Measurements from ENCODE around the gene ZNF331. TPM values are rescaled to one million over a fixed set of nuclear protein-coding genes. Genes with fewer than 3 reads are reported as not detected.

The ZNF331 gene
- total and polyA plus RNA-seq, 2 experiments from 2014 or later = 12.3 to 15.6 TPM

DNA sequence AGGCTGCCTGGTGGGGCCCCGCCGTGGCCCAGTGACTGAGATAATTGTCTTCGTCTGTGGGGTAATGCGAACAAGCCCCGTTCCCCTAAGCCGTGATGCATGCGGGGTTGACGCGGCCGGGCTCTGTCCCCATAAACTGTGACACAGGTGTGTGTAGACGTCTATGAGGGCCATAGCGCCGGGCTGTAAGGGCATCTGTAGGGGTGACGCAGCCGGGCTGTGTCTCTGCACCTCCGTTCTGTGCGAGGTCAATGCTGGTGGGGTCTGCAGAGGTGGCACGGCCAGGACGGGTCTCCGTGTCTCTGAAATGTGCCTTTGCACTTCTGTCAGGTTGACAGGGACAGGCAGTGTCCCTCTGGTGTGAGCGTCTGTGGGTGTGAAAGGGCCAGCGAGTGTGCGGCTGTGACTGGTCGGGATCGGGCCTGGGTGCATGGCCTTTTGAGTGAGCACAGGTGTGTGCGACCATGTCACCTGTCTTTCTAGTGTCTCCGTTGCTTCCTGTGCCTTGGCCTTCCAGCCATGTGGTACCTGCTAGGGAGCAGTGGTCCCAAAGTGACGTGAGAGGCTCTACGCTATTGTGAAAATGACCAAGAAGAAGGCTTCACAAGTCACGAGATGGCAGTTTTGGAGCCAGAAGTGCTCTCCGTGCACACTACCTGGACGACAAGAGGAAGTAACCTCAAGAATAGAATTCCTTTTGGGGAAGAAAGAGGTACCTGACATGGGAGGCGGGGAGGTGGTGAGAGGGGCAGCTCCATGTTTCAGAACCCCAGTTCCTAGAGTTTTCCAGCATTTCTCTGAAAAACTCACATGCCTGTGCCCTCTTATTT is 16.4 kb upstream of the ZNF331 start:
- Histone ChIP-seq H3K4me1 (ENCODE audit: insufficient read depth) (peaks cover 5% of the 10 kb centered on the region), H3K9me3 (ENCODE audit: low read depth) (no peaks in the 10 kb centered on the region), H3K27ac (no peak overlapping the region), H3K79me2 (no peaks in the 10 kb centered on the region), H4K20me1 (ENCODE audit: insufficient read depth, poor library complexity, severe bottlenecking) (no peaks in the 10 kb centered on the region), H3K9me2 (replicated peaks; ENCODE audit: insufficient read depth) (no peaks in the 10 kb centered on the region), H3K4me3 (peak overlapping the region; percentile 44), H3K36me3 (replicated peaks; ENCODE audit: insufficient read depth, low read depth) (no peaks in the 10 kb centered on the region), H3K27me3 (no peaks in the 10 kb centered on the region), H2AFZ (peak overlapping the region; percentile 36), H3K4me2 (peak overlapping the region; percentile 82)
- no peak for DNase-seq (ENCODE audit: low spot score)
- WGBS (ENCODE audit: low lambda C conversion rate, missing lambda C conversion rate) = 15% methylated on average over 33 of the region's 33 CpGs
- TF ChIP-seq, protein P1, sequence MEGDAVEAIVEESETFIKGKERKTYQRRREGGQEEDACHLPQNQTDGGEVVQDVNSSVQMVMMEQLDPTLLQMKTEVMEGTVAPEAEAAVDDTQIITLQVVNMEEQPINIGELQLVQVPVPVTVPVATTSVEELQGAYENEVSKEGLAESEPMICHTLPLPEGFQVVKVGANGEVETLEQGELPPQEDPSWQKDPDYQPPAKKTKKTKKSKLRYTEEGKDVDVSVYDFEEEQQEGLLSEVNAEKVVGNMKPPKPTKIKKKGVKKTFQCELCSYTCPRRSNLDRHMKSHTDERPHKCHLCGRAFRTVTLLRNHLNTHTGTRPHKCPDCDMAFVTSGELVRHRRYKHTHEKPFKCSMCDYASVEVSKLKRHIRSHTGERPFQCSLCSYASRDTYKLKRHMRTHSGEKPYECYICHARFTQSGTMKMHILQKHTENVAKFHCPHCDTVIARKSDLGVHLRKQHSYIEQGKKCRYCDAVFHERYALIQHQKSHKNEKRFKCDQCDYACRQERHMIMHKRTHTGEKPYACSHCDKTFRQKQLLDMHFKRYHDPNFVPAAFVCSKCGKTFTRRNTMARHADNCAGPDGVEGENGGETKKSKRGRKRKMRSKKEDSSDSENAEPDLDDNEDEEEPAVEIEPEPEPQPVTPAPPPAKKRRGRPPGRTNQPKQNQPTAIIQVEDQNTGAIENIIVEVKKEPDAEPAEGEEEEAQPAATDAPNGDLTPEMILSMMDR (IDR thresholded peaks at IDR 0.05; ENCODE audit: poor library complexity) = no peak
- TF ChIP-seq EZH2 (IDR thresholded peaks at IDR 0.05; ENCODE audit: borderline replicate concordance) (no peak), EZH2phosphoT487 (IDR thresholded peaks at IDR 0.05; ENCODE audit: low read depth, severe bottlenecking, unreplicated experiment) (no peak)

DNA sequence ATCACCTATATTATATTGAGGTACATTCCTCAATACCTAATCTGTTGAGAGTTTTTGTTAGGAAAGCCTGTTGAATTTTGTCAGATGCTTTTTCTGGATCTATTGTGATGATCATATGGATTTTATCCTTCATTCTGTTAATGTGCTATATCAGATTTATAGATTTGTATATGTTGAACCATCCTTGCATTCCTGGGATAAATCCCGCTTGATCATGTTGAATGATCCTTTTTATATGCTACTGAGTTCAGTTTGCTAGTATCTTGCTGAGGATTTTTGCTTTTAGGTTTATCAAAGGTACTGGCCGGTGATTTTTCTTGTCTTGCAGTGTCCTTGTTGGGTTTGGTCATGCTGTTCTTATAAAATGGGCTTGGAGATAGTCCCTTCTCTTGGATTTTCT is 12.0 kb upstream of the ZNF331 start:
- no peak overlapping the region for H3K4me3 ChIP-seq
- no peaks in the 10 kb centered on the region for H3K9me2 ChIP-seq (replicated peaks; ENCODE audit: insufficient read depth)
- H3K4me1 ChIP-seq (ENCODE audit: insufficient read depth) = peaks cover 5% of the 10 kb centered on the region
- no peaks in the 10 kb centered on the region for H3K79me2 ChIP-seq
- H4K20me1 ChIP-seq (ENCODE audit: insufficient read depth, poor library complexity, severe bottlenecking) = no peaks in the 10 kb centered on the region
- TF ChIP-seq EZH2 (IDR thresholded peaks at IDR 0.05; ENCODE audit: borderline replicate concordance) (no peak), EZH2phosphoT487 (IDR thresholded peaks at IDR 0.05; ENCODE audit: low read depth, severe bottlenecking, unreplicated experiment) (no peak)
- TF ChIP-seq, protein P1 (IDR thresholded peaks at IDR 0.05; ENCODE audit: poor library complexity) = no peak
- H3K27me3 ChIP-seq = no peaks in the 10 kb centered on the region
- no peak overlapping the region for H3K27ac ChIP-seq
- H3K36me3 ChIP-seq (replicated peaks; ENCODE audit: insufficient read depth, low read depth) = no peaks in the 10 kb centered on the region
- no peak overlapping the region for H3K4me2 ChIP-seq
- H2AFZ ChIP-seq = no peak overlapping the region
- no peaks in the 10 kb centered on the region for H3K9me3 ChIP-seq (ENCODE audit: low read depth)
- no peak for DNase-seq (ENCODE audit: low spot score)
- WGBS (ENCODE audit: low lambda C conversion rate, missing lambda C conversion rate) = 98% methylated on average over 2 of the region's 2 CpGs

DNA sequence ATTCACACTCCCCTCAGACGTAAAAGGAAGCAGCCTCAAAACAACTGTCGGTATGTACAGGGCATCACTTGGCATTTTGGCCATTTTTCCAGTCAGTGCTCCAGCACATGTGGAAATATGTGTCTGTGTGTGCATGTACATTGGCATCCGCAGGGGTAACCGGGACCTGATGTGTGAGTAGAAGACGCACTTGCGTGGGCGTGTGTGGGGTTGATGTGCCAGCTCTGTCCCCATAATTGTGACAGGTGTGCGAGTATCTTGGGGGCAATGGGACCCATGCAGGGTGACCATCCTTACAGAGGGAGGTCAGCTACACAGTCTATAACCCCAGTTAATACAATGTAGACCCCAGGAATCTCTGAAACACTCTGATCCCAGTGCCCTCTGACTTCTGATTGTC is 7.3 kb upstream of the ZNF331 start:
- TF ChIP-seq EZH2phosphoT487 (IDR thresholded peaks at IDR 0.05; ENCODE audit: low read depth, severe bottlenecking, unreplicated experiment) (no peak), EZH2 (IDR thresholded peaks at IDR 0.05; ENCODE audit: borderline replicate concordance) (no peak)
- TF ChIP-seq, protein P1 (IDR thresholded peaks at IDR 0.05; ENCODE audit: poor library complexity) = no peak
- no peak for DNase-seq (ENCODE audit: low spot score)
- Histone ChIP-seq H3K4me3 (no peak overlapping the region), H3K27ac (no peak overlapping the region), H4K20me1 (ENCODE audit: insufficient read depth, poor library complexity, severe bottlenecking) (no peaks in the 10 kb centered on the region), H3K4me1 (ENCODE audit: insufficient read depth) (no peaks in the 10 kb centered on the region), H3K36me3 (replicated peaks; ENCODE audit: insufficient read depth, low read depth) (no peaks in the 10 kb centered on the region), H3K4me2 (no peak overlapping the region), H3K79me2 (no peaks in the 10 kb centered on the region), H3K27me3 (no peaks in the 10 kb centered on the region), H3K9me2 (replicated peaks; ENCODE audit: insufficient read depth) (no peaks in the 10 kb centered on the region), H2AFZ (no peak overlapping the region), H3K9me3 (ENCODE audit: low read depth) (no peaks in the 10 kb centered on the region)
- WGBS (ENCODE audit: low lambda C conversion rate, missing lambda C conversion rate) = 99% methylated on average over 8 of the region's 8 CpGs
